ENCODE results near the gene RGS21.

DNA sequence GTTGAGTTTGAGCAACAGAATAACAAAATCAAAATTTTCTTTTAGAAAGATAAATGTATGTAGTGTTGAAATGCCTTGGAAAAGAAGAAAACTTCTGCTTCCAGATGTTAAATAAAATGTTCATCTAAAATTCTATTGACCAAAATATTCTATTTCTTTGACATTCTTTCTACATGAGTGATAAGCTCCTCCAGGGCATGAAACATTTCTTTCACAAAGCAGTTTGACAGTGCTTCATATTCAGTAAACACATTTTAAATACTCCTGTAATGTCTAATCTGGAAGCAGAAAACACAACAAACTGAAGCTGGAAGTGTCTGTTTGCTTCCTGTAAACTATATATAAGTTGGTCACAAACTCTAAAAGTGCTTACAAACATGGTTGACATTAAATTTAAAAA is 61.5 kb downstream of the RGS21 start:
- TF ChIP-seq, protein P1, sequence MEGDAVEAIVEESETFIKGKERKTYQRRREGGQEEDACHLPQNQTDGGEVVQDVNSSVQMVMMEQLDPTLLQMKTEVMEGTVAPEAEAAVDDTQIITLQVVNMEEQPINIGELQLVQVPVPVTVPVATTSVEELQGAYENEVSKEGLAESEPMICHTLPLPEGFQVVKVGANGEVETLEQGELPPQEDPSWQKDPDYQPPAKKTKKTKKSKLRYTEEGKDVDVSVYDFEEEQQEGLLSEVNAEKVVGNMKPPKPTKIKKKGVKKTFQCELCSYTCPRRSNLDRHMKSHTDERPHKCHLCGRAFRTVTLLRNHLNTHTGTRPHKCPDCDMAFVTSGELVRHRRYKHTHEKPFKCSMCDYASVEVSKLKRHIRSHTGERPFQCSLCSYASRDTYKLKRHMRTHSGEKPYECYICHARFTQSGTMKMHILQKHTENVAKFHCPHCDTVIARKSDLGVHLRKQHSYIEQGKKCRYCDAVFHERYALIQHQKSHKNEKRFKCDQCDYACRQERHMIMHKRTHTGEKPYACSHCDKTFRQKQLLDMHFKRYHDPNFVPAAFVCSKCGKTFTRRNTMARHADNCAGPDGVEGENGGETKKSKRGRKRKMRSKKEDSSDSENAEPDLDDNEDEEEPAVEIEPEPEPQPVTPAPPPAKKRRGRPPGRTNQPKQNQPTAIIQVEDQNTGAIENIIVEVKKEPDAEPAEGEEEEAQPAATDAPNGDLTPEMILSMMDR (IDR thresholded peaks at IDR 0.05), result no peak
- TF ChIP-seq EP300 (IDR thresholded peaks at IDR 0.05) (no peak), POLR2A (IDR thresholded peaks at IDR 0.05) (no peak)

Measured in suprapubic skin (tissue), 3 donors.